ENCODE results near the gene SLC35F1. TPM values are rescaled to one million over a fixed set of nuclear protein-coding genes. Genes with fewer than 3 reads are reported as not detected.

SLC35F1 gene
- total and polyA plus RNA-seq, 10 of the 15 experiments (the other 5 are each of a cell fraction or from before 2014, with no cell fraction given) = 0.01 TPM; not detected in 9

DNA sequence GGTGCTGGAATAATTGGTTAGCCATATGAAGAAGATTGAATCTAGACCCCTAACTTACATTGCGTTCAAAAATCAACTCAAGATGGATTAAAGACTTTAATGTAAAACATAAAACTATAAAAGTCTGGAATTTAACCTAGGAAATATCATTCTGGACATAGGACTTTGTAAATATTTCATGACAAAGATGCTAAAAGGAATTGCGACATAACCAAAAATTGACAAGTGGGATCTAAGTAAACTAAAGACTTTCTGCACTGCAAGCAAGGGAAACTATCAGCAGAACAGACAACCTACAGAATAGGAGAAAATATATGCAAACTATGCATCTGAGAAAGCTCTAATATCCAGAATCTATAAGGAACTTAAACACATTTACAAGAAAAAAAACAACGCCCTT, 45.5 kb upstream of the SLC35F1 start:
- no peak overlapping the region for H2AFZ ChIP-seq (ENCODE audit: control insufficient read depth, low read depth, low read length)
- in situ Hi-C loops (cut with MboI) (no loop called here), intact Hi-C loops (cut with micrococcal nuclease; ENCODE audit: unreplicated experiment) (no loop called here)
- ChIA-PET CTCF (no interaction called here), RAD21 (ENCODE audit: unreplicated experiment) (no interaction called here), SMC1A (ENCODE audit: uncharacterized antibody, unreplicated experiment) (interaction anchor here (0.7 to 1.1 kb wide), 2 partner anchors 11 to 13 kb away, joined by 3 read pairs; no protein-coding TSS in a partner anchor), POLR2A (no interaction called here)
- H3K9me3 ChIP-seq (replicated peaks; ENCODE audit: control insufficient read depth, insufficient read depth, low read length) = no peaks in the 10 kb centered on the region; the same call in 2 of the 3 replicates
- H4K20me1 ChIP-seq (ENCODE audit: control insufficient read depth, insufficient read depth) = no peaks in the 10 kb centered on the region
- DNase-seq (ENCODE audit: low read depth, low spot score) = no peak
- H3K9ac ChIP-seq (ENCODE audit: control insufficient read depth, insufficient read depth, low read length) = no peak overlapping the region
- no peaks in the 10 kb centered on the region for H3K36me3 ChIP-seq (ENCODE audit: control insufficient read depth in 2 of 2, insufficient read depth in 2 of 2, low read length in 1 of 2)
- no peaks in the 10 kb centered on the region for H3K4me1 ChIP-seq (ENCODE audit: control insufficient read depth, insufficient read depth, low read length)
- H3K79me2 ChIP-seq (ENCODE audit: control insufficient read depth, insufficient read depth, low read length) = no peaks in the 10 kb centered on the region
- H3K4me3 ChIP-seq = no peak overlapping the region
- WGBS (ENCODE audit: insufficient coverage, insufficient replicate concordance, low lambda C conversion rate, missing lambda C conversion rate) = 32% methylated on average over 3 of the region's 3 CpGs
- no peak overlapping the region for H3K4me2 ChIP-seq (ENCODE audit: control insufficient read depth, insufficient read depth)
- FAIRE-seq = no peak
- H3K27ac ChIP-seq (ENCODE audit: control insufficient read depth, insufficient read depth) = no peak overlapping the region
- BruUV-seq (replicated peaks) = no TSS peak
- H3K27me3 ChIP-seq (replicated peaks in 1 of 2; ENCODE audit: control insufficient read depth in 2 of 2, insufficient read depth in 2 of 2, low read length in 1 of 2) = no peaks in the 10 kb centered on the region
- no peak for ATAC-seq
- no peak for TF ChIP-seq STAT1 (conservative IDR thresholded peaks at IDR 0.05)
- TF ChIP-seq, protein P1, sequence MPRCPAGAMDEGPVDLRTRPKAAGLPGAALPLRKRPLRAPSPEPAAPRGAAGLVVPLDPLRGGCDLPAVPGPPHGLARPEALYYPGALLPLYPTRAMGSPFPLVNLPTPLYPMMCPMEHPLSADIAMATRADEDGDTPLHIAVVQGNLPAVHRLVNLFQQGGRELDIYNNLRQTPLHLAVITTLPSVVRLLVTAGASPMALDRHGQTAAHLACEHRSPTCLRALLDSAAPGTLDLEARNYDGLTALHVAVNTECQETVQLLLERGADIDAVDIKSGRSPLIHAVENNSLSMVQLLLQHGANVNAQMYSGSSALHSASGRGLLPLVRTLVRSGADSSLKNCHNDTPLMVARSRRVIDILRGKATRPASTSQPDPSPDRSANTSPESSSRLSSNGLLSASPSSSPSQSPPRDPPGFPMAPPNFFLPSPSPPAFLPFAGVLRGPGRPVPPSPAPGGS (IDR thresholded peaks at IDR 0.05; ENCODE audit: borderline replicate concordance, insufficient read depth, low read depth, low read length, poor library complexity, severe bottlenecking) = no peak
- TF ChIP-seq RUNX3 (IDR thresholded peaks at IDR 0.05; ENCODE audit: low read length) = no peak
- TF ChIP-seq LARP7 (IDR thresholded peaks at IDR 0.05) = no peak
- TF ChIP-seq PAX5 (IDR thresholded peaks at IDR 0.05; ENCODE audit: borderline replicate concordance, low read depth, low read length) = no peak
- TF ChIP-seq, protein P2, sequence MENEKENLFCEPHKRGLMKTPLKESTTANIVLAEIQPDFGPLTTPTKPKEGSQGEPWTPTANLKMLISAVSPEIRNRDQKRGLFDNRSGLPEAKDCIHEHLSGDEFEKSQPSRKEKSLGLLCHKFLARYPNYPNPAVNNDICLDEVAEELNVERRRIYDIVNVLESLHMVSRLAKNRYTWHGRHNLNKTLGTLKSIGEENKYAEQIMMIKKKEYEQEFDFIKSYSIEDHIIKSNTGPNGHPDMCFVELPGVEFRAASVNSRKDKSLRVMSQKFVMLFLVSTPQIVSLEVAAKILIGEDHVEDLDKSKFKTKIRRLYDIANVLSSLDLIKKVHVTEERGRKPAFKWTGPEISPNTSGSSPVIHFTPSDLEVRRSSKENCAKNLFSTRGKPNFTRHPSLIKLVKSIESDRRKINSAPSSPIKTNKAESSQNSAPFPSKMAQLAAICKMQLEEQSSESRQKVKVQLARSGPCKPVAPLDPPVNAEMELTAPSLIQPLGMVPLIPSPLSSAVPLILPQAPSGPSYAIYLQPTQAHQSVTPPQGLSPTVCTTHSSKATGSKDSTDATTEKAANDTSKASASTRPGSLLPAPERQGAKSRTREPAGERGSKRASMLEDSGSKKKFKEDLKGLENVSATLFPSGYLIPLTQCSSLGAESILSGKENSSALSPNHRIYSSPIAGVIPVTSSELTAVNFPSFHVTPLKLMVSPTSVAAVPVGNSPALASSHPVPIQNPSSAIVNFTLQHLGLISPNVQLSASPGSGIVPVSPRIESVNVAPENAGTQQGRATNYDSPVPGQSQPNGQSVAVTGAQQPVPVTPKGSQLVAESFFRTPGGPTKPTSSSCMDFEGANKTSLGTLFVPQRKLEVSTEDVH (IDR thresholded peaks at IDR 0.05; ENCODE audit: low read depth, partially characterized antibody) = no peak
- TF ChIP-seq, protein P3, sequence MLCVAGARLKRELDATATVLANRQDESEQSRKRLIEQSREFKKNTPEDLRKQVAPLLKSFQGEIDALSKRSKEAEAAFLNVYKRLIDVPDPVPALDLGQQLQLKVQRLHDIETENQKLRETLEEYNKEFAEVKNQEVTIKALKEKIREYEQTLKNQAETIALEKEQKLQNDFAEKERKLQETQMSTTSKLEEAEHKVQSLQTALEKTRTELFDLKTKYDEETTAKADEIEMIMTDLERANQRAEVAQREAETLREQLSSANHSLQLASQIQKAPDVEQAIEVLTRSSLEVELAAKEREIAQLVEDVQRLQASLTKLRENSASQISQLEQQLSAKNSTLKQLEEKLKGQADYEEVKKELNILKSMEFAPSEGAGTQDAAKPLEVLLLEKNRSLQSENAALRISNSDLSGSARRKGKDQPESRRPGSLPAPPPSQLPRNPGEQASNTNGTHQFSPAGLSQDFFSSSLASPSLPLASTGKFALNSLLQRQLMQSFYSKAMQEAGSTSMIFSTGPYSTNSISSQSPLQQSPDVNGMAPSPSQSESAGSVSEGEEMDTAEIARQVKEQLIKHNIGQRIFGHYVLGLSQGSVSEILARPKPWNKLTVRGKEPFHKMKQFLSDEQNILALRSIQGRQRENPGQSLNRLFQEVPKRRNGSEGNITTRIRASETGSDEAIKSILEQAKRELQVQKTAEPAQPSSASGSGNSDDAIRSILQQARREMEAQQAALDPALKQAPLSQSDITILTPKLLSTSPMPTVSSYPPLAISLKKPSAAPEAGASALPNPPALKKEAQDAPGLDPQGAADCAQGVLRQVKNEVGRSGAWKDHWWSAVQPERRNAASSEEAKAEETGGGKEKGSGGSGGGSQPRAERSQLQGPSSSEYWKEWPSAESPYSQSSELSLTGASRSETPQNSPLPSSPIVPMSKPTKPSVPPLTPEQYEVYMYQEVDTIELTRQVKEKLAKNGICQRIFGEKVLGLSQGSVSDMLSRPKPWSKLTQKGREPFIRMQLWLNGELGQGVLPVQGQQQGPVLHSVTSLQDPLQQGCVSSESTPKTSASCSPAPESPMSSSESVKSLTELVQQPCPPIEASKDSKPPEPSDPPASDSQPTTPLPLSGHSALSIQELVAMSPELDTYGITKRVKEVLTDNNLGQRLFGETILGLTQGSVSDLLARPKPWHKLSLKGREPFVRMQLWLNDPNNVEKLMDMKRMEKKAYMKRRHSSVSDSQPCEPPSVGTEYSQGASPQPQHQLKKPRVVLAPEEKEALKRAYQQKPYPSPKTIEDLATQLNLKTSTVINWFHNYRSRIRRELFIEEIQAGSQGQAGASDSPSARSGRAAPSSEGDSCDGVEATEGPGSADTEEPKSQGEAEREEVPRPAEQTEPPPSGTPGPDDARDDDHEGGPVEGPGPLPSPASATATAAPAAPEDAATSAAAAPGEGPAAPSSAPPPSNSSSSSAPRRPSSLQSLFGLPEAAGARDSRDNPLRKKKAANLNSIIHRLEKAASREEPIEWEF (IDR thresholded peaks at IDR 0.05; ENCODE audit: insufficient replicate concordance, low read depth, low read length) = no peak
- TF ChIP-seq, protein P4, sequence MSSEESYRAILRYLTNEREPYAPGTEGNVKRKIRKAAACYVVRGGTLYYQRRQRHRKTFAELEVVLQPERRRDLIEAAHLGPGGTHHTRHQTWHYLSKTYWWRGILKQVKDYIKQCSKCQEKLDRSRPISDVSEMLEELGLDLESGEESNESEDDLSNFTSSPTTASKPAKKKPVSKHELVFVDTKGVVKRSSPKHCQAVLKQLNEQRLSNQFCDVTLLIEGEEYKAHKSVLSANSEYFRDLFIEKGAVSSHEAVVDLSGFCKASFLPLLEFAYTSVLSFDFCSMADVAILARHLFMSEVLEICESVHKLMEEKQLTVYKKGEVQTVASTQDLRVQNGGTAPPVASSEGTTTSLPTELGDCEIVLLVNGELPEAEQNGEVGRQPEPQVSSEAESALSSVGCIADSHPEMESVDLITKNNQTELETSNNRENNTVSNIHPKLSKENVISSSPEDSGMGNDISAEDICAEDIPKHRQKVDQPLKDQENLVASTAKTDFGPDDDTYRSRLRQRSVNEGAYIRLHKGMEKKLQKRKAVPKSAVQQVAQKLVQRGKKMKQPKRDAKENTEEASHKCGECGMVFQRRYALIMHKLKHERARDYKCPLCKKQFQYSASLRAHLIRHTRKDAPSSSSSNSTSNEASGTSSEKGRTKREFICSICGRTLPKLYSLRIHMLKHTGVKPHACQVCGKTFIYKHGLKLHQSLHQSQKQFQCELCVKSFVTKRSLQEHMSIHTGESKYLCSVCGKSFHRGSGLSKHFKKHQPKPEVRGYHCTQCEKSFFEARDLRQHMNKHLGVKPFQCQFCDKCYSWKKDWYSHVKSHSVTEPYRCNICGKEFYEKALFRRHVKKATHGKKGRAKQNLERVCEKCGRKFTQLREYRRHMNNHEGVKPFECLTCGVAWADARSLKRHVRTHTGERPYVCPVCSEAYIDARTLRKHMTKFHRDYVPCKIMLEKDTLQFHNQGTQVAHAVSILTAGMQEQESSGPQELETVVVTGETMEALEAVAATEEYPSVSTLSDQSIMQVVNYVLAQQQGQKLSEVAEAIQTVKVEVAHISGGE (CRISPR knock-in tag; IDR thresholded peaks at IDR 0.05) = no peak
- no peak for TF ChIP-seq JUND (IDR thresholded peaks at IDR 0.05; ENCODE audit: low read depth, low read length)
- TF ChIP-seq SPI1 (IDR thresholded peaks at IDR 0.05; ENCODE audit: borderline replicate concordance, insufficient read depth, low read depth, low read length) = no peak
